ENCODE results near the gene AATK.

Gene AATK

GRCh38 chr17:81202318-81202717, 36.3 kb upstream of the AATK start:
- Histone ChIP-seq H3K4me3 (ENCODE audit: low read depth in 1 of 2, low read length in 2 of 2) (no peak overlapping the region), H3K27me3 (ENCODE audit: control insufficient read depth in 1 of 2, insufficient read depth in 2 of 2, low read length in 2 of 2) (no peaks in the 10 kb centered on the region), H3K9me3 (ENCODE audit: low read length) (no peaks in the 10 kb centered on the region), H3K27ac (ENCODE audit: low read depth, low read length) (no peak overlapping the region), H3K4me1 (ENCODE audit: insufficient read depth, low read length) (no peaks in the 10 kb centered on the region), H3K36me3 (ENCODE audit: insufficient read depth, low read length) (no peaks in the 10 kb centered on the region), H3K9ac (ENCODE audit: low read length) (no peak overlapping the region)

DNA sequence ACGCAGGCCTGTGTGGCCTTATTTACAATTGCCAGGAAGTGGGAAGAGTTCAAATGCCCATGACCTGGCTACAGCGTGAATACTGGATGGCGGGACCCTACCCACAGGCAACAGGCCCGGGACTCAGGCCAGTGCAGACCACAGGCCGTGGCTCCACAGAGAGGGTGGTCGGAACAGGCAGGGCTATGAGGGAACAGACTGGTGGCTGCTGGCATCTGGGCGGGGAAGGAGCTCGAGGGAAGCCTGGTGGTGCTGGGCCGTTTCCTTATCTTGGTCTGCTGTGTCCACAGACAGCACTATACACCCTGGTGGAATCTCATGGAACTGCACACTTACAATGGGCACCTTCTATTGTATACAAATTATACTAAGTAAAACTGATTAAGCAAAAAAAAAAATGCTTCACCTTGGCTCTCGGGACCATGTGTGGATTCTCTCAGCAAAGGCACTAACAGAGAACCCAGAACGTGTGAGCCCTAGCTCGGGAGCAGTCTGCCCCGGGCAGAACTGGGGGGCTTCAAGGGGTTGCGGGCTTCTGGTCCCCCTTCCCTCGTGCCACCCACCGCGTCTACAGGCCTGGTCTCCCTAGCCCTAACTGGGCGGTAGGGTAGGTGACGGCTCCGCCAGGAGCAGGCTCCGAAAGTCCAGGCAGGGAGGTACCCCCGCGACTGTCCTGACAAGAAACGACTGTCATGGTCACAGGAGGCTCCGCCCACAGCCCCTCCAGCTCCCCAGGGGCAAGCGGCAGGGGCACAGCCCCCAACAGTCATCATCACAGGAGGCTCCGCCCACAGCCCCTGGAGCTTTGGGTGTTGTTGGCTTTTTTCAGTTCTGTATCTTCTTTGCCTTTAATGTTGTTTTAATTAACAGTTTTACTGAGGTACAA, 34.9 kb upstream of the AATK start:
- no peaks in the 10 kb centered on the region for H3K9me3 ChIP-seq (ENCODE audit: low read length)
- no peaks in the 10 kb centered on the region for H3K27me3 ChIP-seq (ENCODE audit: control insufficient read depth in 1 of 2, insufficient read depth in 2 of 2, low read length in 2 of 2)
- no peaks in the 10 kb centered on the region for H3K4me1 ChIP-seq (ENCODE audit: insufficient read depth, low read length)
- H3K36me3 ChIP-seq (ENCODE audit: insufficient read depth, low read length) = no peaks in the 10 kb centered on the region
- H3K27ac ChIP-seq (ENCODE audit: low read depth, low read length) = no peak overlapping the region
- H3K4me3 ChIP-seq (ENCODE audit: low read depth in 1 of 2, low read length in 2 of 2) = no peak overlapping the region
- H3K9ac ChIP-seq (ENCODE audit: low read length) = no peak overlapping the region

DNA sequence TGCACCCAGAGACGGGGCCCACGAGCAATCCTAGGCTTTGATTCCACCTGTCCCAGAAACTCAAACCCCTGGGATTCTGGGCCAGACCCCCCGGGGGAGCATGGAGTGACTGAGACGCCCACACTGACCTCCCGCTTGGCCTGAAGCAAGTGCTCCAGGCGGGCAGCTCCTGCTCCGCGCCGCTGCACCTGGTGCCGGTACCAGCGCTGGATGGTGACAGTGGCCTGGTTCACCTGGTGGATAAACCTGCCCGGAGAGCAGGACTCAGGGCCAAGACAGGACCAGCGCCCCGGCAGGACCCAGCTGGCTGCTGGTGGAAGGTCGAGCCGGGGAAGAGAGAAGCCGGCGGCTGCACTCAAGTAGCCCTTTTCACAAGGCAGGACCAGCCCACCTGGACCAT, 34.2 kb upstream of the AATK start:
- no peak overlapping the region for H3K27ac ChIP-seq (ENCODE audit: low read depth, low read length)
- no peaks in the 10 kb centered on the region for H3K27me3 ChIP-seq (ENCODE audit: control insufficient read depth in 1 of 2, insufficient read depth in 2 of 2, low read length in 2 of 2)
- H3K9me3 ChIP-seq (ENCODE audit: low read length) = no peaks in the 10 kb centered on the region
- no peaks in the 10 kb centered on the region for H3K36me3 ChIP-seq (ENCODE audit: insufficient read depth, low read length)
- no peaks in the 10 kb centered on the region for H3K4me1 ChIP-seq (ENCODE audit: insufficient read depth, low read length)
- H3K4me3 ChIP-seq (ENCODE audit: low read depth in 1 of 2, low read length in 2 of 2) = no peak overlapping the region
- no peak overlapping the region for H3K9ac ChIP-seq (ENCODE audit: low read length)

- no peak overlapping the region for H3K9ac ChIP-seq (ENCODE audit: low read length)
- H3K27ac ChIP-seq (ENCODE audit: low read depth, low read length) = no peak overlapping the region
- no peak overlapping the region for H3K4me3 ChIP-seq (ENCODE audit: low read depth in 1 of 2, low read length in 2 of 2)
- no peaks in the 10 kb centered on the region for H3K36me3 ChIP-seq (ENCODE audit: insufficient read depth, low read length)
- H3K27me3 ChIP-seq (ENCODE audit: control insufficient read depth in 1 of 2, insufficient read depth in 2 of 2, low read length in 2 of 2) = no peaks in the 10 kb centered on the region
- H3K4me1 ChIP-seq (ENCODE audit: insufficient read depth, low read length) = no peaks in the 10 kb centered on the region
- no peaks in the 10 kb centered on the region for H3K9me3 ChIP-seq (ENCODE audit: low read length)
These were observed 33.4 kb upstream of the AATK start for GRCh38 chr17:81199482-81199830.

DNA sequence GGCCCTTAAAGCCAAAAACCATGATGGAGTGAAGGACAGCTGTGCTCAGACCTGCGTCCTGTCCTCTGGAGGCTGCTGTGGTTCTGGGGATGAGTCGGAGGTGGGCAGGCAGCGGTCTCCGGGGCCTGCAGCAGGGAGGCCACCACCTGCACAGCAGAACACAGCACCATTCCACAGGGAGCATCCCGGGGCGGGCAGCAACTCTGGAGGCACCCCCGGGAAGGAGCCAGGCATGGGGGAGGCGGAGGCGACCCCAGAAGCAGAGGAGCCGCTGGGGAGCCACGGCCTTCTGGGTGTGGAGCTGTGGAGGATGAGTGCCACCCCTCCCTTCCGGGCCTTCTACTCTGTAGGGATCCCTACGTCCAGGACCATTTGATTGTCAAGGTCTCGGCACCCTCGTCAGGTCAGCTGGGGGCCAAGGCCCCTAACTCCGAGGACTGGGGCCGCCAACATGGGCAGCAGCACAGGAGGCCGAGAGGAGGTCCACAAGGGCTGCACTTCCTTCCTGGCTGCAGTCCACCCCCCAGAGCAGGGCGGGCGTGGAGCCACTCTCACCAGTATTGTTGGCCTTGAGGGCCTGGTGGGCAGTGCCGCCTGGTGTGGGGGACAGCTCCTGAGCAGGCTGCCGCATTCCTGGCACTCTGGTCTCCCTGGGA, 32.9 kb upstream of the AATK start:
- Histone ChIP-seq H3K9me3 (ENCODE audit: low read length) (no peaks in the 10 kb centered on the region), H3K27ac (ENCODE audit: low read depth, low read length) (no peak overlapping the region), H3K4me3 (ENCODE audit: low read depth in 1 of 2, low read length in 2 of 2) (no peak overlapping the region), H3K4me1 (ENCODE audit: insufficient read depth, low read length) (no peaks in the 10 kb centered on the region), H3K36me3 (ENCODE audit: insufficient read depth, low read length) (no peaks in the 10 kb centered on the region), H3K9ac (ENCODE audit: low read length) (no peak overlapping the region), H3K27me3 (ENCODE audit: control insufficient read depth in 1 of 2, insufficient read depth in 2 of 2, low read length in 2 of 2) (no peaks in the 10 kb centered on the region)

- Histone ChIP-seq H3K4me3 (ENCODE audit: low read depth in 1 of 2, low read length in 2 of 2) (no peak overlapping the region), H3K9ac (ENCODE audit: low read length) (no peak overlapping the region), H3K9me3 (ENCODE audit: low read length) (no peaks in the 10 kb centered on the region), H3K27ac (ENCODE audit: low read depth, low read length) (no peak overlapping the region), H3K4me1 (ENCODE audit: insufficient read depth, low read length) (no peaks in the 10 kb centered on the region), H3K27me3 (ENCODE audit: control insufficient read depth in 1 of 2, insufficient read depth in 2 of 2, low read length in 2 of 2) (no peaks in the 10 kb centered on the region), H3K36me3 (ENCODE audit: insufficient read depth, low read length) (no peaks in the 10 kb centered on the region)
These were observed 31.9 kb upstream of the AATK start for GRCh38 chr17:81197831-81198490.

DNA sequence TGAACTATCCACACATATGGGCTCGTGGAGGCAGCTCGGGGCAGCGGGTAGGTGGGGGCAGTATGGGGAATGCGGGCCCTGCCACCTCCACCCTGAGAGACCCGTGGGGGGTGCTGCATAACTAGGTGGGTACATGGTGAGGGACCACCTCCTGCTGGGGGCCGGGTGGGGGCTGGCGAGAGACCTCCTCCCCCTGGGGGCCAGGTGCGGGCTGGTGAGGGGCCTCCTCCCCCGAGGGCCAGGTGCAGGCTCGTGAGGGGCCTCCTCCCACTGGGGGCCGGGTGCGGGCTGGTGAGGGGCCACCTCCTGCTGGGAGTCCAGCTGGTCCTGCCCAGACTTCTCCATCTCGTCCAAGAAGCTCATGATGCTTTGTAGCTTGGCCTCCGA, 31.4 kb upstream of the AATK start:
- no peaks in the 10 kb centered on the region for H3K36me3 ChIP-seq (ENCODE audit: insufficient read depth, low read length)
- H3K9ac ChIP-seq (ENCODE audit: low read length) = no peak overlapping the region
- no peaks in the 10 kb centered on the region for H3K27me3 ChIP-seq (ENCODE audit: control insufficient read depth in 1 of 2, insufficient read depth in 2 of 2, low read length in 2 of 2)
- no peak overlapping the region for H3K27ac ChIP-seq (ENCODE audit: low read depth, low read length)
- H3K9me3 ChIP-seq (ENCODE audit: low read length) = no peaks in the 10 kb centered on the region
- H3K4me1 ChIP-seq (ENCODE audit: insufficient read depth, low read length) = no peaks in the 10 kb centered on the region
- no peak overlapping the region for H3K4me3 ChIP-seq (ENCODE audit: low read depth in 1 of 2, low read length in 2 of 2)

DNA sequence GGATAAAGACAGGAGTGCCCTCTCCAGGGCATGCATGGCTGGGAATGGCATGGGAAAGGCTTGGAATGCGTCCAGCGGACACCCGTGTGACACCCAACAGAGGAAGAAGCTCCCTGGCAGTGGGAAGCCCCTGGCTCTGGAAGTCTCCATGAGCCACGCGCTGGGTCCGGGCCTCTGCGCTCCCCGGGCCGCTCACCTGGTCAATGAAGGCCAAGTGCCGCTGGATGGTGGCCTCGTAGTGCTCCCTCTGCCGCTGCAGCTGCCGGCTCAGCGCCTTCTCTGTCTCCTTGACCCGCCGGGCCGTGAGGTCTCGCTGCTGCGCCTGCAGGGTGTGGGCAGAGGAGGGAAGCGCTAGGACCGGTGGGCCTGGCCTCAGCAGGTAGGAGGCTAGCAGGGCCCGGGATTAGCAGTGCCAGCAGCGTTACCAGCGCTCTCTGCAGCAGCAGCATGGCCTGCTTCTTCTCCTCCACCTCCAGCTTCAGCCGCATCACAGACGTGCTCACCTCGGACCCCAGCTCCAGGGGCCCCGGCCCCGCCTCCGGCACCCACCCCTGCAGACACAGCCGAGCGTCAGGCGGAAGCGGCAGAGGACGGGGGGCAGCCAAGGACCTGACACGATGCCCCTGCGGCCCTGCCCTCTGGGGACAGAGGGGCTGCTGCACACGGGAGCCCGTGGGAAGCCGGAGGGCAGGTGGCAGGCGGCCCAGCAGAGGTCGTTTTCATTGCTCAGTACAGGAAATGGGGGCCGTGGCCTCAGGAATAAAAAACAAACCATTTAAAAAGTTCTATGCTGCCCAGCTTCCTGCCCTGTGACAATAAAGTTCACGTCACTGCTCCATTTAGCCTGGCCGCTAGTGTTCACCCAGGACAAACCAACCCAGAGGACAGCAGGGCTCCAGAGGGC, 30.7 kb upstream of the AATK start:
- no peak overlapping the region for H3K4me3 ChIP-seq (ENCODE audit: low read depth in 1 of 2, low read length in 2 of 2)
- no peaks in the 10 kb centered on the region for H3K36me3 ChIP-seq (ENCODE audit: insufficient read depth, low read length)
- H3K27ac ChIP-seq (ENCODE audit: low read depth, low read length) = no peak overlapping the region
- H3K9ac ChIP-seq (ENCODE audit: low read length) = no peak overlapping the region
- H3K4me1 ChIP-seq (ENCODE audit: insufficient read depth, low read length) = no peaks in the 10 kb centered on the region
- H3K27me3 ChIP-seq (ENCODE audit: control insufficient read depth in 1 of 2, insufficient read depth in 2 of 2, low read length in 2 of 2) = no peaks in the 10 kb centered on the region
- H3K9me3 ChIP-seq (ENCODE audit: low read length) = no peaks in the 10 kb centered on the region

DNA sequence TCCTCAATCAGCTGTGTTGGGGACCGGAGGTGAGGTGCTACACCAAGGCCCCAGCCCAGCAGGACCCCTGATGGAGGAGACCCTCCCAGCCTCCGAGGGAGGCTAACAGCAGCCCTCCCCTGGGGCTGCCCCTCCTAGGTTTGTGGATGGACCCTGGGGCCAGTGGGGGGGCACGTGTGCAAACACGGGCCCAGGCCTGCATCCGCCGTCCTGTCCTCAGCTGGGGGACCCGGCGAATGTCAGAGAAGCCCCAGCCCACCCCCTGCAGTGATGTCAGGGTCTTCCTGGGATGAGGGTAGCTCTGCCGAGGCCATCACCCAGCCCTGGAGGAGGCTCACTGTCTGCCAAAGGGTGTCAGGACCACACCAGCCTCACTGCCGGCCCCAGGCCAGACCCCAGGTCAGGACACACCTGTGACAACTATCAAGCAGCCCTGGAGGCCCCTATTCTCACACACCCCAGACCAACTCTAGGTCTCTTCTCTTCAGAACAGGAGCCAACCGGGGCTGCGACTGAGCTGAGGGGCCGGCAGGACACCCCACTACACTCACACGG, 30.0 kb upstream of the AATK start:
- no peak overlapping the region for H3K4me3 ChIP-seq (ENCODE audit: low read depth in 1 of 2, low read length in 2 of 2)
- no peak overlapping the region for H3K27ac ChIP-seq (ENCODE audit: low read depth, low read length)
- no peaks in the 10 kb centered on the region for H3K36me3 ChIP-seq (ENCODE audit: insufficient read depth, low read length)
- no peaks in the 10 kb centered on the region for H3K4me1 ChIP-seq (ENCODE audit: insufficient read depth, low read length)
- H3K27me3 ChIP-seq (ENCODE audit: control insufficient read depth in 1 of 2, insufficient read depth in 2 of 2, low read length in 2 of 2) = no peaks in the 10 kb centered on the region
- H3K9ac ChIP-seq (ENCODE audit: low read length) = no peak overlapping the region
- no peaks in the 10 kb centered on the region for H3K9me3 ChIP-seq (ENCODE audit: low read length)

DNA sequence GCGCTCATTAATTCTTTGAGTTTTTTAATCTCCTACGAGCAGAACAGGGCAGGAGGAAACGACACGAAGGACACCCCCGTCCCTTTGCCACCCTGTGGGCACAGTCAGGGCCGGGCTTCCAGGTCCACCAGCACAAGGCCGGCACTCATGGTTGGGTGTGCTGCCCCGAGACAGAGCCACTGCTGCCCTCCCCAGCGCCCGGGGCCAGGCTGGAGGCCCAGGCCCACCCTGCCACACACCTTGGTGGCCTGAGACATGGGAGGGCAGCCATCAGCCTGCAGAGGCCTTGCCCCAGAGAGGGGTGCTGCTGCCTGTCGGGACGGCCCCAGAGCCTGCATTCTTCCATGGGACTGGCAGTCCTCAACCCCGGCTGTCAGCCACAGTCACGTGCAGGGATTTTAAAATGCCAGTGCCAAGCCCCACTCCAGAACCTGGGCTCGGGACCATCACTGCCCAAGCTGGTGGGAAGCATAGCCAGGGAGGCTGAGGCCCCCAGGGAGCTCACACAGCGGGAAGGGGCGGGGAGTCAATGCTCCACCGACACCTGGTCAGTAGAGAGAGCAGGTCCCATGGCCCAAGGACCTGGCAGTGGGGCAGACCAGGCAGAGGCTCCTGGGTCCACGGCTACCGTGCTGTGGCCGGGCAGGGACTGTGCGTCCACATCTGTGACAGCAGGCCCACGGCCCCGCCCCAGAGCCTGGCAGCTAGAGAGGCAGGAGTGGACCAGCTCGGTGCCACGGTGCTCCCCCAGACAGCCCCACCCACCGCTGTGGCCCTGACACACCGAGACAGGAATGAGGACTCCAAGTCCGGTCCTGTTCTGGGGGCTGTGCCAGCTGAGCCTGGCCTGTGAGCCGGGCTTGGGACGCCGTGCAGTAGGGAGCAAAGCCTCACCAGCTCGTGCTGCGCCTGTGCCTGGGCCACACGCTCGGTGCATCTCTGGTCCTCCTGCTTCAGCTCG, 29.2 kb upstream of the AATK start:
- no peak overlapping the region for H3K9ac ChIP-seq (ENCODE audit: low read length)
- H3K27ac ChIP-seq (ENCODE audit: low read depth, low read length) = no peak overlapping the region
- H3K9me3 ChIP-seq (ENCODE audit: low read length) = no peaks in the 10 kb centered on the region
- no peaks in the 10 kb centered on the region for H3K4me1 ChIP-seq (ENCODE audit: insufficient read depth, low read length)
- H3K4me3 ChIP-seq (ENCODE audit: low read depth in 1 of 2, low read length in 2 of 2) = no peak overlapping the region
- no peaks in the 10 kb centered on the region for H3K27me3 ChIP-seq (ENCODE audit: control insufficient read depth in 1 of 2, insufficient read depth in 2 of 2, low read length in 2 of 2)
- H3K36me3 ChIP-seq (ENCODE audit: insufficient read depth, low read length) = no peaks in the 10 kb centered on the region
